NCI-H2081 (cell line): ENCODE data around the gene HORMAD2.

Source experiments
- DNase-seq, 2 experiments: peaks; one replicate each; lab custom pipeline; 2025; lab: John Stamatoyannopoulos, UW

Gene HORMAD2

DNA sequence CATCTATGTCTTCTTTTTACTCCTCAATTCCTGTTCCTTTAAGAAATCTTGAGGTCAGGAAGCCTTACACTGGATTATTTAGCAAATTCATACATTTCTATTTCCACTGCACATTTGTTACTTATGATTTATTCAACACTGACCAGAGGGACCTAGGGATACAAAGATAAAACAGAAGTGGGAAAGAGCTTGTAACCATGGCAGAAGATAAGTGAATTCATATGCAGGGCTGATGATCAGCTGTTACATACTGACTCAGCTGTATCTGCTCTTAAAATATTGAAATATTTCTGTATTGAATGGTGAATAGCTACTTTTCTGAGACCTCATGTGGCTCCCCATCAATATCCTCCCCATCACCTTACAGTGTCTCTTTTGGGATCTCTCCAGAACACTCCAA lies 25.2 kb downstream of the HORMAD2 start:
- no peak for DNase-seq

DNA sequence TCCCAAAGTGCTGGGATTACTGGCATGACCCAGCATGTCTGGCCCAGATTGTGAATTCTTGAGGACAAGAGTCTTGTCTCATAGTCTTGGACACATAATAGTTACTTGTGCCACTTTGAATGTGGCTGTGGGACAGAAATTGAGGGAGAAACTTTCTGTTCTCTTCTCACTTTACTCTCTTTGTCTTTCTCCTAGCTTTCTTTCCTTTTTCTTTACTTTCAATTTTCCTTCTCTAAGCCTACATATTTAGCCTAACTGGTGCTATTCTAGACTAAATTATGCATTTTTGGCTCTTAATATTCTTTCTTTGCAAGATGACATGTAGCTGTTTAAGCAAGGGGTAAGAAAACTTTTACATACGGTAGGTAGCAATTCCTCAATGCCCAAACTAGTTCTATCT lies 33.2 kb downstream of the HORMAD2 start:
- no peak for DNase-seq

DNA sequence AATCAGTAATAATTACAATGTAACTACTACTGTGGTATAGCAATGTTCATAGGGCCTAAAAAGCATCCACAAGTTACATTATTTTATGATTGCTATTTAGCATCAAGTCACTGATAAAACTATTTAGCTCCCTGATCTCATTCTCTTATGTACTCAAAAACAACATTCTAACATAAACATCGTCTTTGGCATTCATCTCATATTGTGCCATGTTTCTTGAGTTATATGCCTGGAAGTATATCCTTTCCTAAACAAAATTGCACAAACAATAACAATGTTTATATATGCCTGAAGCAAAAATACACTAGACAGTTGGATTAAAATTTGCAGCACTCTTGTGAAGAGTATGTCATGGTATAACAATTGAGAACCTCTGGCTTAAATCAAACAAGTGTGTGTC lies 34.1 kb downstream of the HORMAD2 start:
- DNase-seq, result no peak

DNA sequence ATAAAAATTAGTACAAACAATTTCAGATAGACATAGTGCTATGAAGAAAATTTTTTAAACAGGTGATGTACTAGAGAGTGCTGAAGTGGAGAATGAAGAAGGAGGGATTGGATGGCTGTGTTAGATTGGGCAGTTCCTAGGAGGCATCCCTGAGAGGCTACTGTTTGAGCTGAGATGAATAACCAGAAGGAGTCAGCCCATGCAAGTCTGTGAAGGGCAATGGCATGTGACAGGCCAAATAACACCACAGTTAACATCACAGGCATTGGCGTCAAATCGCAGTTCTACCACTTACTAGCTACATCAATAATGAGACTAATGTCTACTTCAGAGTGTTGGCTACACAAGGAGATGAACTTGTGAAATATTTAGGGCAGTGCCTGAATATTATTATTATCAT lies 35.4 kb downstream of the HORMAD2 start:
- no peak for DNase-seq

DNA sequence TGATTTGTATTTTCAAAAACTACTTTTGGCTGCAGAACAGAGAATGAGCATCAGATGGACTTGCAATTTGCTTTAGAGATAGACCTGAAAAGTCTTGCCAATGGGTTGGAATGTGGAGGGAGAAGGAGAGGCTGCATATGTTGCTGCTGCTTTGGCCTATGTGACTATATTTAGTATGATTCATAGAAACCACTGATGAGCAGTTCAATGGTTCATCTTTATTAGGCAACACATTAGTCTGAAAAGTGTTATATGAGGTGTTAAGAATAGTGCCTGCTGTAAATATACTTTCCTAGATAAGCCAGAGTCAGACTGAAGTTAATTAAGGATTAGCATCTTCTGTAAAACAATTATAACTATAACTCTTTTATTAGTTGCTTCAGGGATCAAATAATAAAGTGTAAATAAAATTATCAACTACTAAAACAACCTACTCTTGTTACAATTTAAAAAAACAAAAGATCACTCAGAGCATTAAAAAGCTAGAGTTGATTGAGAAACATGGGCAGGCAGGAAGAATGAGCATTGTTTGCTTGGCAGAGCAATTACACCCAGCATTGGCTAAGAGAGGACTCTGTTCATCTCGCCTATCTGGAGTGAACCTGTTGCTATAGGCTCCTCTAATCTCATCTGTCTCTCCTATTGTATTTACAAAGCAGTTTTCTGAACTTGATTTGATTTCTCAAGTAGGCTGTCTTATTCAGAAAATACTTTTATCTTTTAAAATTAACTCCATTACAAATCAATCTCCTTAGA lies 36.3 kb downstream of the HORMAD2 start:
- DNase-seq, result no peak

DNA sequence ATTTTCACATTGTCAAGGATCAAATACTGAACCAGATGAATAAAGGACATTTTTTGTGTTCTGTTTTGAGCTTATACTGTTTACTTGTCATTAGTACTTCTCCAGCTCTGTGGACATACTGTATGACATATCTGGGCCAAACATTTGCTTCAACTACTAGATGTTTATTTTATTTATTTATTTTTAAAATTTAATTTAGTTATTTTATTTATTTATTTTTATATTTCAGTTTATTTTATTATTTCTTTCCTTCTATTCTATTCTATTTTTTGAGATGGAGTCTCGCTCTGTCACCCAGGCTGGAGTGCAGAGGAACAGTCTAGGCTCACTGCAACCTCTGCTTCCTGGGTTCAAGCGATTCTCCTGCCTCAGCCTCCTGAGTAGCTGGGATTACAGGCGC lies 37.0 kb downstream of the HORMAD2 start:
- no peak for DNase-seq

DNA sequence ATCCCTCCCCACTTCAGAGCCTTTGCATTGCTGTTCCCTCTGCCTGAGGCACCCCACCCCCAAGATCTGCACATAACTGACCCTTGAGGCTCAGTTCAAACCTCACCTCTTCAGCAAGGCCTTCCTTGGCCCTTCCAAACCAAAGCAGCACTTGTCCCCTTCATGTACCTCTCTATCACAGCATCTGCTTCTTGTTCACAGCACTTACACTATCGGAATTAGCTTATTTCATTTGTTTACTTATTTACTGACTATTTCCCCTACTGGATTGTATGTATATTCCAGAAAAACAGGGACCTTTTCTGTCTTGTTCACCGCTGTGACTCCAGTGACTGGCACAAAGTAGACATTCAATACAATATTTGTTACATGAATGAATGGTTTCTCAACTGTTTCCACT lies 38.0 kb downstream of the HORMAD2 start:
- DNase-seq, result no peak

DNA sequence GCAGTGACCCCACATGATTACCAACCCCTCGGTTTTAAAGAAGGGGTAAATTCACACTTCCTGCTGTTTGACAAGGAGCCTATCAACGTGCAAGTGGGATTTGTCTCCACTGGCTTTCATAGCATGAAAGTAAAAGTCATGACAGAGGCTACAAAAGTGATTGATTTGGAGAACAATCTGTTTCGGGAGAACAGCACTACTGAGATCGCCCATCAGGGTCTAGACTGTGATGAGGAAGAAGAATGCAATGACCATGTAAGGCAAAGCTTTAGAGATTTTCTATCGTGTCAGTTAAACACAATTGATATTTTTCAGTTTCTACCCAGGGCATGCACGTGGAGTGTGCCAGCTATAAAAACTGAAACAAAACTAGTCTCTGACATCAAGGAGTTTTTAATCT lies 41.7 kb downstream of the HORMAD2 start:
- DNase-seq, result no peak

DNA sequence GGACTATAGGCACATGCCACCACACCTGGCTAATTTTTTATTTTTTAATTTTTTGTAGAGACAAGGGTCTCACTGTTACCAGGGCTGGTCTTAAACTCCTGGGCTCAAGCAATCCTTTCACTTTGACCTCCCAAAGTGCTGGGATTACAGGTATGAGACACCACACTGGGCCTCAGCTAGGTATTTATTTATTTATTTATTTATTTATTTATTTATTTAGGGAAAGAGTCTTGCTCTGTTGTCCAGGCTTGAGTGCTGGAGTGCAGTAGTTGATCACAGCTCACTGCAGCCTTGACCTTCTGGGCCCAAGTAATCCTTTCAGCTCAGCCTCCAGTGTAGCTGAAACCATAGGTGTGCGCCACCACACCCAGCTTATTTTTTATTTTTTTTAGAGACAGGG lies 43.2 kb downstream of the HORMAD2 start:
- no peak for DNase-seq

DNA sequence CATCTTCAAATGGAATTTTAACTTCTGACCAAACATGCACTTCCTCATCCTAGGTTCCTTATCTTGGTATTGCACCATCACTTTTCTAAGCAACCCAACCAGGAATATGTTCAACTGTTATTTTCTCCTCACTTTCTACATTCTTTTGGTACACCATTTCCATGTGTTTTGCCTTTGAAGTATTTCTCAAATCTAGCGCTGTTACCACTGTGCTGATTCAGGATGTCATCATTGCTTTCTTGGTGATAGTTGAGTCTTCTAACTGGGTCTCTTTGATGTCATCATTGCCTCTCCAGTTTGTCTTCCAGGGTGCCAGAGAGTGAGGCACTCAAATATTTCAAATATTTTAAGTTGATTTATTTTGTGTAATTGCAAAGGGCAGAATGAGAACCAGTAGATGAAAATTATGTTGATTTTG lies 47.5 kb downstream of the HORMAD2 start:
- no peak for DNase-seq

DNA sequence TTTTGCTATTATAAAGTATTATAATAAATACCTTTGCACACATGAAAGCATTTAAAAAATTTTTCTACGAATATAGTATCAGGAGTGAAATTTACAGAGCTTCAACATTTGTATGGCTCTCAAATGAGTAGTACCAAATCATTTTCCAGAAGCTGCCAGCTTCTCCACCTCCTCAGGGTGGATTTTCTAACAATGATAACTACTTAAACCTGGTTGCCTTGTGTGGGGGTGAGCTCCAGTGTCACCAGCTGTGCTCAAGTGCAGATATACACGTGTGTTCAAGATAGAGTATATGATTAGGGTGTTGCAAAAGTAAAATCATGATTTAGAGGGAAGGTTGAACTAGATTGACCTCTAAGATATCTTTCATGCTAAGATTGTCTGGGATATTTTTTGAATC lies 48.2 kb downstream of the HORMAD2 start:
- no peak for DNase-seq

DNA sequence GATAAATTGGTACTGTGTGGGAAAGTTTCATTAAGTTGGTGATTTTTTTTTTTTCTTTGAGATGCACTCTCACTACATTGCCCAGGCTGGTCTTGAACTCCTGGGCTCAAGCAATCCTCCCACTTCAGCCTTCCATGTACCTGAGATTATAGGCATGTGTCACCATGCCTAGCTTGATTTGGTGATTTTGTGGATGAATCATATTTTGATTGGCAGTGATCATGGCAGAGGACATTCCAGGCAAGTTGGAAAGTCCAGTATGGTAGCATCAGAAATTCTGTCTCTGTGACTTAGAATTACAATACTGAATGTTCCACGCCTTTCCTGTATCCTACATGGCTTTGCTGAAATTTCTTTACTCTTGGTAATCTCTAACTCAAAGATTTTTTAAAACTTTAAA lies 49.4 kb downstream of the HORMAD2 start:
- DNase-seq, result no peak

DNA sequence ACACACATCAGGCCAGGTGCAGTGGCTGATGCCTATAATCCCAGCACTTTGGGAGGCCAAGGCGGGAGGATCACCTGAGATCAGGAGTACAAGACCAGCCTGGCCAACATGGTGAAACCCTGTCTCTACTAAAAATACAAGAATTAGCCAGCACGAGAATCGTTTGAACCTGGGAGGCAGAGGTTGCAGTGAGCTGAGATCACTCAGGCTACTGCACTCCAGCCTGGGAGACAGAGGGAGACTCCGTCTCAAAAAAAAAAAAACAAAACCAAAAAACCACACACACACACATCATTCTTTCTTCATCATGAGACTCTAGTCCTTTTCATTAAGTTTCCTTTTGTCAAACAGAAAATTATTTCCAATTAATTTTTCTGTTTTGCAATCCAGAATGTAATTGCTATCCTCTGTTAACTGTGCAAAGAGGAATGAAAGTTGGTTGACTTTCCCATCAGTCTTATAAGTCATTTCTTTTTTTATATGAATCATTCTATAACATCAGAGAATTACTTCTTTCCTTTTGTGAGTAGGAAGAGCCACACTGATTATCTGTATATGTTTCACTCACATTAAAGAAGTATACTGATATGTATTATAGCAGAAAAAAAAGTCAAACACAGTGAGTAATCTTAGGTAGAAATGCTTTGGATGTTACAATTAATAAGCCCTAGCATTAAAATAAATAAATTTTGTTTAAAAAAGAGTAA lies 52.2 kb downstream of the HORMAD2 start:
- no peak for DNase-seq

DNA sequence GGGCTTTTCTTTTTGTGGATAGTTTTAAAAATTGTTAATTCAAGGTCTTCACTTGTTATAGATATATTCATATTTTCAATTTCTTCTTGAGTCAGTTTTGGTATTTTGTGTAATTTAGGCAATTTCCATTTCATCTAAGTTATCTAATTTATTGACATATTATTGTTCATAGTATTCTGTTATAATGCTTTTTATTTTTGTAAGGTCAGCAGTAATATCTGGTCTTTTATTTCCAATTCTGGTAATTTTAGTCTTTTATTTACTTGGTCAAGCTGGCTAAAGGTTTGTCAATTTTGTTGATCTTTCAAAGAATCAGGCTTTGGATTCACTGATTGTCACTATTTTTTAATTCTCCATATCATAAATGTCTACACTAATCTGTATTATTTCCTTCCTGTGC lies 60.1 kb downstream of the HORMAD2 start:
- no peak for DNase-seq

DNA sequence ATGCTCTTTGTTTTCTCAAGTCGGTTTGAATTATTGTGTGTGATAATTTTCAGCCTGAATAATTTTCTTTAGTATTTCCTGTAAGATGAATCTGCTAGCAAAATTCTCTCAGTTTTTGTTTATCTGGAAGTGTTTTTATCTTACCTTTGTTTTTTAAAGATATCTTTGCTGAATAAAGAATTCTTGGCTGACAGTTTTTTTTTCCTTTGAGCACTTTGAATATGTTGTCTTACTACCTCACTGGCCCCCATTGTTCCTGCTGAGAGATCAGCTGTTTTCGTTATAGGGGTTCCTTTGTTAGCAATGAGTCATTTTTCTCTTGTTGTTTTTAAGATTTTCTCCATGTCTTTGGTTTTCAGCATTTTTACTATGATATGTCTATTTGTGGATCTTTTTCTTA lies 63.0 kb downstream of the HORMAD2 start:
- DNase-seq, result no peak

DNA sequence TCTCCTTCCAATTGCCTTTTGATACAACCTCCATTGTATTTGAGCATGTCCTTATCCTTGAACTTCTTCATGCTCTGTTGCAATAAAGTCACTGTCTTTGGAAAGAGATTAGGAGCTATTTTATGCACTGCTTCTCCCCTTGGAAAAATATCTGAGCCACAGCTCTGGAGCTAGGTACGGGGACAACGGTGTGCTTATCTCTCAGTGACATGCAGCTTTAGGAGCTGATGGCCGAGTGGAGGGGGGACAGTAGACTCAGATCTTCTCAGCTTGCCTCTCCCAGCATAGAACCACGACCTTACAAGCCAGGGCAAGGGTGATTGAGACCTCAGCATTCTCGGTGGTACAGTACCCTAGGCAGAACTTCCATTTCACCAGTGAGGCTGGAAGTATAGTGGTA lies 64.1 kb downstream of the HORMAD2 start:
- DNase-seq, result no peak

DNA sequence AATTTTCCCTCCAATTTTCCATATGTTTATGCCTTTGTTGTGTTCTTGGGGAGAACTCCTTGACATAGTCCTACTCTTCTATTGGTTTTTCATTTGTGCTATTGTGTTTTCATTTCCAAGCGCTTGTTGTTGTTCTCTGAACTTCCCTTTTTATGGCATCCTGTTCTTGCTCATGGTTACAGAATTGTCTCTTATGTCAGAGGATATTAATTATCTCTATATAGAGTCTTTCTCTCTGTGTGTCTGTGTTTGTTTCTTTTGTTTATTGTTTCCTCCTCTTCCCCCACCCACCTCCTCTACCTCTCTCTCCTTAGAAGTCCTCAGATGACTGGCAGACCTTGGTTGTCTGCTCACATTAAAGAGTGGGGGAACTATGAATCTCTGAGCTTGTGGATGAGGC lies 69.9 kb downstream of the HORMAD2 start:
- DNase-seq, result no peak

DNA sequence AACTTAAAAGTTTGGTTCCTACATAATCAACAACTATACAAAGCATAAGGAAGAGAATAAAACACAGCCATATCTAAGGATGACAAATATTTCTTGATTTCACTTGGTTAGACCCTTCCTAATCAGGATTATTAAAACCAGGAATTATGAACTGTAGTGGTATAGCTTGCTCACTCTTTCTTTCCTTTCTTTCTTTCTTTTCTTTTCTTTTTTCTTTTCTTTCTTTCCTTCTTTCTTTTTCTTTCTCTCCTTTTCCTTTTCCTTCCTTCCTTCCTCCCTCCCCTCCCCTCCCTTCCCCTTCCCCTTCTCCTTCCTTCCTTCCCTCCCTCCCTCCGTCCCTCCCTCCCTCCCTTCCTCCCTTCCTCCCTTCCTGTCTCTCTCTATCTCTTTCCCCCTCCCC lies 78.0 kb downstream of the HORMAD2 start:
- DNase-seq, result no peak

DNA sequence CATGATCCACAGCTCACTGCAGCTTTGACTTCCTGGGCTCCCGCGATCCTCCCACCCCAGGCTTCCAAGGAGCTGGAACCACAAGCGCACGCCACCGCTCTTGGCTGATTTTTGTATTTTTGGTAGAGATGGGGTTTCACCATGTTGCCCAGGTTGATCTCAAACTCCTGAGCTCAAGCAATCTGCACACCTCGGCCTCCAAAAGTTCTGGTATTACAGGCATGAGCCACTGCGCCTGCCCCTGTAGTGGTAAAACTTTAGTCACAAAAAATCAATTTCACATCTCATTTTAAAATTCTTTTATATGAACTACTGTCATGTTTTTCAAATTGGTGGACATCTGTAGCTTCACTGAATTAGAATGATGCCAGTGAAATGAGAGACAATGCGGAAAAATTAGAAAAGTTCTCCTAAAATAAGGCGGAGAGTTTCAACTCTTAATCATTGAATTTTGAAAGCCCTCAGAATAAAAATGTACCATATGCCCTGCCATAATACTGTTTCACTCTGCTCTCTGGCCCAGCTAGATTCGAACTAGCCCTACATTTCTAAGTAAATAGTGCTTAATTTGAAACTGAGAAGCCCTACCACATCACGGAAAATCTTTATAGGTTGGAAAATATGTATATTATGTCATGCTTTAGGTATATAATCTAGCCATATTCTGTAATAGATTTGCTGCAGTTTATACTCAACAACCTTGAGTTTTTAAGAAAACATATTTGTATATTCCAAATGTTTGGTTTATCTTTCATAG lies 78.7 kb downstream of the HORMAD2 start:
- no peak for DNase-seq

DNA sequence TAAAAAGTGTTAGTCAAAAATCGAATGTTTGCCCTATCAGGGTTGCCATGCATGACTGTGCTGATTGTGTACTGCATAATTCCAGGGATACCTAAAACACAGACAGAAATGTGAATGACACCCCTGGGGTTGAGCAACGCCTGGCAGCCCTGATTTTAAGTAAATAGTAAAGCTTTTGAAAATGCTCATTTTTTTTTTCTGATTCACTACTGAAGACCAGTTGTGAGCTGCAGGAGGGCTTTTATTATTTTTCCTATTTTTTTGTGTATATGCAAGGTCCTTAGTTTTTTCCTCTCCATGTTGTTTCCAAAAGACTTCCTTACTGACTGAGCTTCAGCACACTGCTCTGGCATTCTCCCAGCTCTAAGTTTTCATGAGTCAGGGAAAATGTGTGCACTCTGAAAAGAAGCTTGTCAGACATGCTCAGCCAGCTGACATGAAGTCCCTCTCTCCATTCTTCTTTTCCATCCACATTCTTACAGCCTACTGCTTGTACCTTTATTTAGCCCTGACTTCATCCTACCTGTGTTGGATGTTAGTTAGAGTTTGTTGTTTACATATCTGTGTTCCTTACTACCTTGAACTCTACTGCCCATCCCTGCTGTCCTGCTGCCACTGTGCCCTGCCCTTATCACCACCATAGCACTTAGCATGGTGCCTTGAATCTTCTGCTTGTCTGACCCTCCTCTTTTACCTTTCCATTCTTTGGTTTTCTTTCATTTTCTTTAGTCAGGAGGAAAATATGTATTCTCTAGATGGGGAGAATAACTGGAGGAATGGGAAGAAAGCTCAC lies 79.5 kb downstream of the HORMAD2 start:
- no peak for DNase-seq

DNA sequence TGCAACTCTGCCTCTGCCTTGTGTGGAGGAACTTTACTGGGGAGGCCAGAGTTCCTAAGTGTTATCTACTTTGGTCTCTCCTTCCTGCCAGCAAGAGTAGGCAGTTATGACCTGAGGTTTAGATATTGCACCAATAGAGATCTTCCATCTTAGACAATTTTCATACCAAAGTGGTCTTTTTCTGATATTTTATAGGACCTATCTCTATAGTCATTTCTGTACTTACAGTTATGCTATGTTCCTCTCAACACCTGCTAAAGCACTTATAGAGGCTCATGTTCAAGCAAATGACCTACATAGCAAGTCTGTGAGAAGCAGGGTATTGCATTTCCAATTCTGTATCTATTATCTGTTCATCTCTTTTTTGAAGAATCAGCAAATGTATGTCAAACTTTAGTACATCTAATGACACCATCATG lies 80.8 kb downstream of the HORMAD2 start:
- DNase-seq, result no peak

DNA sequence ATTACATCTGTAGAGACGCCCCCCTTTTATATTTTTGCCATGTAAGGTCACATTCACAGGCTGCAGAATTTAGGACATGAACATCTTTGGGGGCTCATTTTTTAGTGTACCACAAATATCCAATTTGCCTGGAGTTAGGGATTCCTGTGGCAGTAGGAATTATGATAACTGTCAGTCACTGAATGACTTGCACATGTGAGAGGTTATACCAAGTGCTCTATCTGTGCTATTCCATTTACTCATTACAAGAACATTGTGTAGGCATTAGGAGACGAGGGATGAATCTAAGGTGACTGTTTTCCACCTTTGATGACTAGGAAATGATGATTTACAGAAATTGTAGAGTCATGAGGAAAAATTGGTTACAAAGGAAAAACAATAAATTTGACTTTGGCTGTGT lies 87.0 kb downstream of the HORMAD2 start:
- no peak for DNase-seq
